ENCODE results near the gene GRAMD4. TPM values are rescaled to one million over a fixed set of nuclear protein-coding genes. Genes with fewer than 3 reads are reported as not detected.

GRAMD4 gene
- total RNA-seq, 1 experiment from 2014 or later = 19.8 TPM

DNA sequence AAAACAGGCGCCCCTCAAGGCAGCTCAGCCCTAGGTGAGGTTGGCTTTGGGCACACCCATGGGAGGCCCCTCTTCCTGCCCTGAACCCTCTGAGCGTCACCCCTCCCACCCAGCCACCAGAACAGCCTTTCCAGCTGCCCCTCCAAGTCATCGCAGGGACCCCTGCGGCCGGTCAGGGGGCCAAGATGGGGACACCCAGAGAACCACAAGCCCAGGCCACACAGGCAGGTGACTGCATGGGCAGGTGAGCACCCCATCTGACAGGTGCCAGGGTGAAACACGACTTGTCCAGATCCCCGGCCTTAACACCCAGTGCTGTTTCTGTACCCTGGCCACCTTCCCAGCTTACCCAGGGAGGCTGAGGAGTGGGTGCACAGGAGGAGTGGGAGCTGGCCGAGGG is 24.6 kb upstream of the GRAMD4 start:
- Histone ChIP-seq H3K27me3 (ENCODE audit: insufficient read depth, low read length) (no peaks in the 10 kb centered on the region), H4K5ac (ENCODE audit: insufficient read length, low read depth, low read length) (no peak overlapping the region), H3K4me1 (ENCODE audit: insufficient read depth, low read length) (peaks cover 2% of the 10 kb centered on the region; the same call in 1 of the 2 replicates), H3K9ac (ENCODE audit: extremely low read depth, insufficient read length, low read length) (no peak overlapping the region), H3T11ph (ENCODE audit: low read length) (no peak overlapping the region), H2BK15ac (ENCODE audit: low read depth, low read length) (no peak overlapping the region), H2AFZ (ENCODE audit: low read length) (no peak overlapping the region), H2AK5ac (ENCODE audit: insufficient read length, low read length) (no peak overlapping the region), H2BK5ac (ENCODE audit: insufficient read length, low read length) (no peak overlapping the region), H3K18ac (ENCODE audit: insufficient read length, low read depth, low read length) (no peak overlapping the region), H3K27ac (ENCODE audit: insufficient read length, low read depth, low read length) (no peak overlapping the region), H3K56ac (ENCODE audit: insufficient read length, low read depth, low read length) (no peak overlapping the region), H3K9me3 (ENCODE audit: control insufficient read depth, low read depth, low read length) (no peaks in the 10 kb centered on the region), H2BK12ac (ENCODE audit: insufficient read length, low read depth, low read length) (no peak overlapping the region), H3K23ac (ENCODE audit: insufficient read length, low read depth, low read length) (no peak overlapping the region), H3K4ac (ENCODE audit: low read depth, low read length) (no peak overlapping the region), H3K14ac (ENCODE audit: insufficient read depth, low read length) (no peak overlapping the region), H4K20me1 (ENCODE audit: control insufficient read depth, insufficient read depth, insufficient read length) (no peaks in the 10 kb centered on the region), H3K4me2 (ENCODE audit: insufficient read depth, insufficient read length, low read length) (no peak overlapping the region), H2BK120ac (ENCODE audit: low read depth, low read length, poor library complexity, severe bottlenecking) (no peak overlapping the region), H2BK20ac (ENCODE audit: low read depth, low read length, poor library complexity, severe bottlenecking) (no peak overlapping the region), H3K79me1 (ENCODE audit: insufficient read depth, low read depth, low read length, poor library complexity, severe bottlenecking) (no peaks in the 10 kb centered on the region), H4K8ac (replicated peaks; ENCODE audit: insufficient read length, low read depth, low read length) (no peak overlapping the region), H3K79me2 (ENCODE audit: insufficient read depth, low read length) (no peaks in the 10 kb centered on the region), H4K91ac (ENCODE audit: insufficient read length, low read depth, low read length) (no peak overlapping the region), H3K23me2 (ENCODE audit: insufficient read length, low read depth, low read length, poor library complexity, severe bottlenecking) (no peaks in the 10 kb centered on the region)
- Mint-ChIP-seq H3K36me3 (ENCODE audit: insufficient read depth in 1 of 3, low read depth in 3 of 3) (no peaks in the 10 kb centered on the region), H3K4me1 (peaks cover 6 to 11% of the 10 kb centered on the region in 2 experiments), H3K27ac (no peak overlapping the region), H3K4me3 (no peak overlapping the region), H3K27me3 (ENCODE audit: low read depth) (no peaks in the 10 kb centered on the region), H3K9me3 (no peaks in the 10 kb centered on the region)
- TF ChIP-seq, protein P1, sequence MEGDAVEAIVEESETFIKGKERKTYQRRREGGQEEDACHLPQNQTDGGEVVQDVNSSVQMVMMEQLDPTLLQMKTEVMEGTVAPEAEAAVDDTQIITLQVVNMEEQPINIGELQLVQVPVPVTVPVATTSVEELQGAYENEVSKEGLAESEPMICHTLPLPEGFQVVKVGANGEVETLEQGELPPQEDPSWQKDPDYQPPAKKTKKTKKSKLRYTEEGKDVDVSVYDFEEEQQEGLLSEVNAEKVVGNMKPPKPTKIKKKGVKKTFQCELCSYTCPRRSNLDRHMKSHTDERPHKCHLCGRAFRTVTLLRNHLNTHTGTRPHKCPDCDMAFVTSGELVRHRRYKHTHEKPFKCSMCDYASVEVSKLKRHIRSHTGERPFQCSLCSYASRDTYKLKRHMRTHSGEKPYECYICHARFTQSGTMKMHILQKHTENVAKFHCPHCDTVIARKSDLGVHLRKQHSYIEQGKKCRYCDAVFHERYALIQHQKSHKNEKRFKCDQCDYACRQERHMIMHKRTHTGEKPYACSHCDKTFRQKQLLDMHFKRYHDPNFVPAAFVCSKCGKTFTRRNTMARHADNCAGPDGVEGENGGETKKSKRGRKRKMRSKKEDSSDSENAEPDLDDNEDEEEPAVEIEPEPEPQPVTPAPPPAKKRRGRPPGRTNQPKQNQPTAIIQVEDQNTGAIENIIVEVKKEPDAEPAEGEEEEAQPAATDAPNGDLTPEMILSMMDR (conservative IDR thresholded peaks at IDR 0.05) = no peak
- DNase-seq = no peak
- WGBS (ENCODE audit: extremely low coverage, insufficient read length, low lambda C conversion rate) = no CpG with 5 or more reads among the region's 8 CpGs

Data from H9 (cell line).